HCT116 (cell line): Measurements from ENCODE around the gene LAMB2. TPM values are rescaled to one million over a fixed set of nuclear protein-coding genes. Genes with fewer than 3 reads are reported as not detected.

Experiments
- ATAC-seq: fragments of 200-7000 bp; cut with Tn5 transposase; 2 replicates; pipeline ENCODE4 v1.9.1; 2020; ENCODE audit warnings: mild to moderate bottlenecking, moderate library complexity
- BruUV-seq: library from RNA; stranded (reverse); fragments of 400-500 nt; replicated peaks from 2 replicates; lab custom pipeline; 2021; lab: Mats Ljungman, UMichigan
- CTCF ChIA-PET: fragments of 300-600 bp; sonication (Branson Sonifier 250); formaldehyde crosslinking; loops from one replicate; lab custom pipeline; 2021; ENCODE audit warnings: antibody characterized with exemption; lab: Charles Lee
- POLR2A ChIA-PET: fragments of 300-600, 350-600 bp; sonication (Branson Sonifier 250); formaldehyde crosslinking; loops from one replicate; lab custom pipeline; 2021; ENCODE audit warnings: antibody characterized with exemption; lab: Charles Lee
- RAD21 ChIA-PET, 2 experiments: fragments of 300-600 bp; sonication (Branson Sonifier 250); formaldehyde crosslinking; loops; one replicate each; lab custom pipeline; 2023; ENCODE audit warnings: low total read pairs in 2 of 2; ENCODE audit not compliant: uncharacterized antibody in 2 of 2, unreplicated experiment in 2 of 2, low non-redundant PET in 1 of 2; lab: Charles Lee
- DNase-seq: peaks from one replicate; pipeline ENCODE4 v3.0.0-alpha.2; 2010; ENCODE audit warnings: low read depth, low spot score
- H2AFZ ChIP-seq: fragments of 200-600 bp; shearing (Covaris generic), sonication (generic); 2 replicates; pipeline ENCODE4 v1.6.1; 2017; ENCODE audit warnings: low read depth, mixed run types, mixed read lengths, antibody characterized with exemption, low read length; ENCODE audit not compliant: poor library complexity, severe bottlenecking
- H3K27ac ChIP-seq: 2 replicates; pipeline ENCODE4 v1.5.1; 2012; ENCODE audit warnings: low read depth, low read length
- H3K27me3 ChIP-seq: fragments of 200-600 bp; sonication (generic); 2 replicates; pipeline ENCODE4 v1.6.1; 2016; ENCODE audit warnings: mixed run types, low read length, mixed read lengths; ENCODE audit not compliant: insufficient read depth
- H3K36me3 ChIP-seq, 2 experiments: fragments of 200-500 bp in 1 of 2; fragments of 200-600 bp in 1 of 2; sonication (Bioruptor generic) in 1 of 2; sonication (generic) in 1 of 2; 2 replicates each; pipeline versions ENCODE4 v1.5.1 to v1.6.1; 2014 to 2016; ENCODE audit warnings: low read length in 2 of 2, inconsistent platforms in 1 of 2, mixed read lengths in 1 of 2, mixed run types in 1 of 2; ENCODE audit not compliant: insufficient read depth in 2 of 2, control insufficient read depth in 1 of 2
- H3K4me1 ChIP-seq, 2 experiments: fragments of 200-600 bp in 1 of 2; sonication (generic) in 1 of 2; 2 replicates each; pipeline versions ENCODE4 v1.5.1 to v1.6.1; 2012 to 2017; ENCODE audit warnings: low read length in 2 of 2, inconsistent platforms in 1 of 2, mild to moderate bottlenecking in 1 of 2, mixed read lengths in 1 of 2, mixed run types in 1 of 2, moderate library complexity in 1 of 2; ENCODE audit not compliant: insufficient read depth in 2 of 2, control insufficient read depth in 1 of 2
- H3K4me2 ChIP-seq: fragments of 200-600 bp; sonication (generic); 2 replicates; pipeline ENCODE4 v1.6.1; 2017; ENCODE audit warnings: mixed run types, low read length, mixed read lengths
- H3K4me3 ChIP-seq, 2 experiments: fragments of 200-600 bp in 1 of 2; sonication (generic) in 1 of 2; replicated peaks in 1 of 2; 2 replicates each; pipeline ENCODE4 v1.5.1; 2011 to 2016; ENCODE audit warnings: low read length in 2 of 2, control low read depth in 1 of 2, low read depth in 1 of 2, mild to moderate bottlenecking in 1 of 2, mixed read lengths in 1 of 2, mixed run types in 1 of 2
- H3K79me2 ChIP-seq: fragments of 200-600 bp; sonication (generic); 2 replicates; pipeline ENCODE4 v1.6.1; 2017; ENCODE audit warnings: mild to moderate bottlenecking, mixed run types, low read length, moderate library complexity, mixed read lengths; ENCODE audit not compliant: insufficient read depth
- H3K9ac ChIP-seq: fragments of 200-600 bp; sonication (generic); 2 replicates; pipeline ENCODE4 v1.6.1; 2016; ENCODE audit warnings: low read length, mixed read lengths
- H3K9me2 ChIP-seq: fragments of 200-600 bp; sonication (generic), shearing (Covaris generic); 2 replicates; pipeline ENCODE4 v1.6.1; 2017; ENCODE audit warnings: mixed run types, mild to moderate bottlenecking, moderate library complexity; ENCODE audit not compliant: insufficient read depth
- H3K9me3 ChIP-seq, 2 experiments: fragments of 200-500 bp in 1 of 2; fragments of 200-600 bp in 1 of 2; sonication (Bioruptor generic) in 1 of 2; sonication (generic) in 1 of 2; 2 replicates each; pipeline ENCODE4 v1.6.1; 2014 to 2017; ENCODE audit warnings: low read length in 2 of 2, mixed read lengths in 2 of 2, inconsistent platforms in 1 of 2, low read depth in 1 of 2, mild to moderate bottlenecking in 1 of 2, mixed run types in 1 of 2, moderate library complexity in 1 of 2; ENCODE audit not compliant: control insufficient read depth in 1 of 2, insufficient read depth in 1 of 2
- H4K20me1 ChIP-seq: fragments of 200-600 bp; sonication (generic), shearing (Covaris generic); 2 replicates; pipeline ENCODE4 v1.6.1; 2017; ENCODE audit warnings: mixed run types, mild to moderate bottlenecking, moderate library complexity; ENCODE audit not compliant: insufficient read depth
- ATF3 ChIP-seq: IDR thresholded peaks from 2 replicates; pipeline ENCODE4 v1.6.1; 2012
- EGR1 ChIP-seq: IDR thresholded peaks from 2 replicates; pipeline ENCODE4 v1.6.1; 2012; ENCODE audit warnings: low read depth
- ELF1 ChIP-seq: IDR thresholded peaks from 2 replicates; pipeline ENCODE4 v1.6.1; 2012; ENCODE audit warnings: low read depth, borderline replicate concordance
- EZH2 ChIP-seq: fragments of 200-600 bp; sonication (generic); IDR thresholded peaks from 2 replicates; pipeline ENCODE4 v1.6.1; 2017; ENCODE audit warnings: antibody characterized with exemption, mixed run types
- EZH2phosphoT487 ChIP-seq: fragments of 200-600 bp; IDR thresholded peaks from 2 replicates; pipeline ENCODE4 v1.6.1; 2018; ENCODE audit warnings: antibody characterized with exemption, borderline replicate concordance
- FOSL1 ChIP-seq: IDR thresholded peaks from 2 replicates; pipeline ENCODE4 v1.6.1; 2012; ENCODE audit warnings: low read depth
- JUND ChIP-seq: IDR thresholded peaks from 2 replicates; pipeline ENCODE4 v1.6.1; 2012
- POLR2A ChIP-seq: IDR thresholded peaks from 2 replicates; pipeline ENCODE4 v1.7.0; 2011; ENCODE audit warnings: borderline replicate concordance; ENCODE audit not compliant: insufficient read depth, insufficient read length; ENCODE audit errors: extremely low read depth
- SP1 ChIP-seq: IDR thresholded peaks from 2 replicates; pipeline ENCODE4 v1.6.1; 2012; ENCODE audit warnings: low read depth
- SRF ChIP-seq: IDR thresholded peaks from 2 replicates; pipeline ENCODE4 v1.6.1; 2012; ENCODE audit warnings: low read depth
- YY1 ChIP-seq: IDR thresholded peaks from 2 replicates; pipeline ENCODE4 v1.6.1; 2011; ENCODE audit warnings: low read length, low read depth, moderate library complexity, mild to moderate bottlenecking; ENCODE audit not compliant: insufficient replicate concordance; ENCODE audit errors: extremely low read depth
- ZBTB33 ChIP-seq: IDR thresholded peaks from 2 replicates; pipeline ENCODE4 v1.6.1; 2011; ENCODE audit warnings: mild to moderate bottlenecking, low read length, moderate library complexity; ENCODE audit not compliant: insufficient replicate concordance; ENCODE audit errors: extremely low read depth
- ZFX ChIP-seq: fragments of 450-650 bp; IDR thresholded peaks from 2 replicates; pipeline ENCODE4 v1.6.1; 2017
- intact Hi-C: fragments of 100-400 bp; cut with micrococcal nuclease; formaldehyde crosslinking; loops from 2 replicates; pipeline ENCODE4 v1.10.0; 2022
- total RNA-seq: library from RNA; stranded (reverse); gene quantifications from one replicate; pipeline ENCODE4 v1.2.1, GENCODE V29; 2021; ENCODE audit not compliant: unreplicated experiment
- TF ChIP-seq, protein P1 (sequence below): IDR thresholded peaks from 2 replicates; pipeline ENCODE4 v1.6.1; 2012

Gene LAMB2
- total RNA-seq, 1 experiment from 2014 or later = 213 TPM

- Histone ChIP-seq H2AFZ (no peak overlapping the region), H3K4me3 (no peak overlapping the region), H3K9me3 (no peaks in the 10 kb centered on the region), H3K4me2 (no peak overlapping the region), H3K27ac (no peak overlapping the region), H3K9me2 (no peaks in the 10 kb centered on the region), H3K79me2 (no peaks in the 10 kb centered on the region), H3K4me1 (no peaks in the 10 kb centered on the region), H3K27me3 (no peaks in the 10 kb centered on the region), H3K9ac (no peak overlapping the region), H3K36me3 (no peaks in the 10 kb centered on the region), H4K20me1 (no peaks in the 10 kb centered on the region)
- TF ChIP-seq ELF1 = no peak
- no peak for TF ChIP-seq EGR1
- TF ChIP-seq SRF = no peak
- TF ChIP-seq ZBTB33 = no peak
- TF ChIP-seq JUND = no peak
- TF ChIP-seq POLR2A = no peak
- TF ChIP-seq EZH2 = no peak
- TF ChIP-seq ZFX = no peak
- TF ChIP-seq, protein P1, sequence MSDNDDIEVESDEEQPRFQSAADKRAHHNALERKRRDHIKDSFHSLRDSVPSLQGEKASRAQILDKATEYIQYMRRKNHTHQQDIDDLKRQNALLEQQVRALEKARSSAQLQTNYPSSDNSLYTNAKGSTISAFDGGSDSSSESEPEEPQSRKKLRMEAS = no peak
- no peak for TF ChIP-seq YY1
- TF ChIP-seq FOSL1 = no peak
- TF ChIP-seq SP1 = no peak
- no peak for TF ChIP-seq ATF3
- no peak for TF ChIP-seq EZH2phosphoT487
- CTCF ChIA-PET = no interaction called here
- DNase-seq = no peak
- BruUV-seq = no TSS peak
- intact Hi-C loops = no loop called here
- no peak for ATAC-seq
- RAD21 ChIA-PET = no interaction called here
- POLR2A ChIA-PET = no interaction called here
These were observed 20.6 kb upstream of the LAMB2 start for GRCh38 chr3:49153349-49153912.
